DOHH2 (cell line): ENCODE measurements around the gene PTPN5.

ENCODE experiments used
- H3F3A ChIP-seq: fragments of 200-600 bp; sonication (generic), shearing (Covaris generic); 2 replicates; pipeline ENCODE4 v1.6.0; 2016; ENCODE audit warnings: antibody characterized with exemption, mild to moderate bottlenecking; ENCODE audit not compliant: control insufficient read depth, insufficient read depth
- H3K27ac ChIP-seq: fragments of 200-600 bp; sonication (generic); 2 replicates; pipeline ENCODE4 v1.5.1; 2014; ENCODE audit warnings: low read depth, mild to moderate bottlenecking, low read length, moderate library complexity
- H3K27me3 ChIP-seq: fragments of 200-600 bp; sonication (generic); 2 replicates; pipeline ENCODE4 v1.6.1; 2014; ENCODE audit warnings: mild to moderate bottlenecking, low read length, mixed read lengths; ENCODE audit not compliant: control insufficient read depth
- H3K36me3 ChIP-seq: fragments of 200-600 bp; sonication (generic); 2 replicates; pipeline ENCODE4 v1.6.1; 2014; ENCODE audit warnings: mild to moderate bottlenecking, low read length, moderate library complexity, mixed read lengths; ENCODE audit not compliant: control insufficient read depth
- H3K4me1 ChIP-seq: fragments of 200-600 bp; sonication (generic); 2 replicates; pipeline ENCODE4 v1.6.1; 2014; ENCODE audit warnings: mild to moderate bottlenecking, low read length, mixed read lengths; ENCODE audit not compliant: control insufficient read depth
- H3K4me2 ChIP-seq: fragments of 200-600 bp; sonication (generic); 2 replicates; pipeline ENCODE4 v1.6.0; 2014; ENCODE audit warnings: mild to moderate bottlenecking, low read length, moderate library complexity
- H3K4me3 ChIP-seq: fragments of 200-600 bp; sonication (generic); 2 replicates; pipeline ENCODE4 v1.5.1; 2014; ENCODE audit warnings: mild to moderate bottlenecking, low read length, mixed read lengths
- H3K79me2 ChIP-seq: fragments of 200-600 bp; sonication (generic); 2 replicates; pipeline ENCODE4 v1.6.1; 2014; ENCODE audit warnings: mild to moderate bottlenecking, low read length, mixed read lengths; ENCODE audit not compliant: control insufficient read depth
- H3K9me2 ChIP-seq: fragments of 200-600 bp; sonication (generic); replicated peaks from 2 replicates; pipeline ENCODE4 v1.6.1; 2014; ENCODE audit warnings: mild to moderate bottlenecking, low read length, mixed read lengths; ENCODE audit not compliant: control insufficient read depth
- H3K9me3 ChIP-seq: fragments of 200-600 bp; sonication (generic); 2 replicates; pipeline ENCODE4 v1.6.1; 2014; ENCODE audit warnings: antibody characterized with exemption, low read length, mixed read lengths; ENCODE audit not compliant: control insufficient read depth, insufficient read depth
- H4K20me1 ChIP-seq: fragments of 200-600 bp; sonication (generic); 2 replicates; pipeline ENCODE4 v1.6.0; 2014; ENCODE audit warnings: low read depth, mild to moderate bottlenecking, antibody characterized with exemption, low read length, moderate library complexity; ENCODE audit not compliant: control insufficient read depth, insufficient read depth
- EZH2phosphoT487 ChIP-seq: fragments of 200-600 bp; sonication (generic); IDR thresholded peaks from 2 replicates; pipeline ENCODE4 v1.6.1; 2017; ENCODE audit warnings: borderline replicate concordance, mild to moderate bottlenecking, antibody characterized with exemption, low read length, moderate library complexity, mixed read lengths
- TF ChIP-seq, protein P1 (sequence below): fragments of 200-600 bp; sonication (generic); IDR thresholded peaks from one replicate; pipeline ENCODE4 v1.5.1; 2014; ENCODE audit warnings: antibody characterized with exemption, mild to moderate bottlenecking, low read depth, low read length; ENCODE audit not compliant: poor library complexity, severe bottlenecking

Gene PTPN5

DNA sequence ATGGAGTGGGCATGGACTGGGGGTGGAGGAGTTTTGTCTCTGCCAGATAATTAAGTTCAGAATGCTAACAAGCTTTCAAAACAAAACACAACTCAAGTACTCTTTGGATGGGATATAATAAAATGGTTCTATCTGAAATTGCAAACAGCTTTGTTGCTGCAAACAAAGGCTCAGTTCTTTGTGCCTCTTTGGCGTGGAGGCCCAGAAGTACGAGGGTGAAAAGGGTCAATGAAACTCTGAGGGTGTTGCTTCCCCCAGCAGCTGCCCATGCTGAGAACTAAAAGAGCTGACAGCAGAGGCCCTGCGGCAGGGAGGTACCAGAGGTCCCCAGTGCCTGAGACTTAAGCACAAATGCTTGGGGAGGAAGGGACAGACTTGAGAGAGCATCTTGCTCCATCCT lies 39.1 kb downstream of the PTPN5 start:
- H3K27ac ChIP-seq: no peak overlapping the region
- no peaks in the 10 kb centered on the region for H3K36me3 ChIP-seq
- H3K9me2 ChIP-seq: no peaks in the 10 kb centered on the region
- no peaks in the 10 kb centered on the region for H3K9me3 ChIP-seq
- H4K20me1 ChIP-seq: no peaks in the 10 kb centered on the region
- no peak overlapping the region for H3K4me2 ChIP-seq
- H3K4me1 ChIP-seq: no peaks in the 10 kb centered on the region
- no peaks in the 10 kb centered on the region for H3K79me2 ChIP-seq
- peaks cover 5% of the 10 kb centered on the region for H3K27me3 ChIP-seq
- no peaks in the 10 kb centered on the region for H3F3A ChIP-seq
- no peak overlapping the region for H3K4me3 ChIP-seq
- TF ChIP-seq, protein P1, sequence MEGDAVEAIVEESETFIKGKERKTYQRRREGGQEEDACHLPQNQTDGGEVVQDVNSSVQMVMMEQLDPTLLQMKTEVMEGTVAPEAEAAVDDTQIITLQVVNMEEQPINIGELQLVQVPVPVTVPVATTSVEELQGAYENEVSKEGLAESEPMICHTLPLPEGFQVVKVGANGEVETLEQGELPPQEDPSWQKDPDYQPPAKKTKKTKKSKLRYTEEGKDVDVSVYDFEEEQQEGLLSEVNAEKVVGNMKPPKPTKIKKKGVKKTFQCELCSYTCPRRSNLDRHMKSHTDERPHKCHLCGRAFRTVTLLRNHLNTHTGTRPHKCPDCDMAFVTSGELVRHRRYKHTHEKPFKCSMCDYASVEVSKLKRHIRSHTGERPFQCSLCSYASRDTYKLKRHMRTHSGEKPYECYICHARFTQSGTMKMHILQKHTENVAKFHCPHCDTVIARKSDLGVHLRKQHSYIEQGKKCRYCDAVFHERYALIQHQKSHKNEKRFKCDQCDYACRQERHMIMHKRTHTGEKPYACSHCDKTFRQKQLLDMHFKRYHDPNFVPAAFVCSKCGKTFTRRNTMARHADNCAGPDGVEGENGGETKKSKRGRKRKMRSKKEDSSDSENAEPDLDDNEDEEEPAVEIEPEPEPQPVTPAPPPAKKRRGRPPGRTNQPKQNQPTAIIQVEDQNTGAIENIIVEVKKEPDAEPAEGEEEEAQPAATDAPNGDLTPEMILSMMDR: no peak

- Histone ChIP-seq H3K27me3 (peaks cover 3% of the 10 kb centered on the region; the same call in 1 of the 2 replicates), H3K79me2 (no peaks in the 10 kb centered on the region), H4K20me1 (no peaks in the 10 kb centered on the region), H3F3A (no peaks in the 10 kb centered on the region), H3K9me2 (no peaks in the 10 kb centered on the region), H3K4me3 (no peak overlapping the region), H3K4me2 (no peak overlapping the region), H3K9me3 (no peaks in the 10 kb centered on the region), H3K36me3 (no peaks in the 10 kb centered on the region), H3K27ac (no peak overlapping the region), H3K4me1 (no peaks in the 10 kb centered on the region)
- TF ChIP-seq, protein P1: no peak
- no peak for TF ChIP-seq EZH2phosphoT487
These were observed 40.7 kb downstream of the PTPN5 start for GRCh38 chr11:18750944-18751343.

- Histone ChIP-seq H3K27me3 (peaks cover 3% of the 10 kb centered on the region; the same call in 1 of the 2 replicates), H3K9me2 (no peaks in the 10 kb centered on the region), H4K20me1 (no peaks in the 10 kb centered on the region), H3K79me2 (no peaks in the 10 kb centered on the region), H3K4me2 (no peak overlapping the region), H3K4me1 (no peaks in the 10 kb centered on the region), H3K9me3 (no peaks in the 10 kb centered on the region), H3K36me3 (no peaks in the 10 kb centered on the region), H3K27ac (no peak overlapping the region), H3F3A (no peaks in the 10 kb centered on the region), H3K4me3 (no peak overlapping the region)
- TF ChIP-seq, protein P1: no peak
- no peak for TF ChIP-seq EZH2phosphoT487
These were observed 41.8 kb downstream of the PTPN5 start for GRCh38 chr11:18749681-18750319.
